ENCODE data around the gene RER1.

RER1 gene

DNA sequence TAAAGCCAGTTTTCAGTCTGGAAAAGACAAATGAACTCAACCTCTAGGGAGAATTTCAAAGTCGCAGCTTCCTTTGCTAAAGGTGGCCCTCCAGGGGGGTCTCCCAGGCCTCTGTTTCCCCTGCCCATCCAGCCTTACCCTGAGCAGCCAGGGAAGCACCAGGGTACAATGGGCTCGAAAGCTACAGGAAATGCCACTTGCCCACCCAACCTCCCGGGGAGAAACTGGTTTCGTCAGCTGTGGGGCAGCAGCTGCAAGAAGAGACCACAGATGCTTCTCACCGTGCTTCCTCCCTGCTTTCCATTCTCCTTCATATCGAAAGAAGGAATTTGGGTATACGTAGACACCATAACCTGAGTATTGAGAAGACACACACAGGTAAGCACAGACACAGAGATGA lies 2.0 kb upstream of the RER1 start:
- no peak for DNase-seq (ENCODE audit: low read depth)

DNA sequence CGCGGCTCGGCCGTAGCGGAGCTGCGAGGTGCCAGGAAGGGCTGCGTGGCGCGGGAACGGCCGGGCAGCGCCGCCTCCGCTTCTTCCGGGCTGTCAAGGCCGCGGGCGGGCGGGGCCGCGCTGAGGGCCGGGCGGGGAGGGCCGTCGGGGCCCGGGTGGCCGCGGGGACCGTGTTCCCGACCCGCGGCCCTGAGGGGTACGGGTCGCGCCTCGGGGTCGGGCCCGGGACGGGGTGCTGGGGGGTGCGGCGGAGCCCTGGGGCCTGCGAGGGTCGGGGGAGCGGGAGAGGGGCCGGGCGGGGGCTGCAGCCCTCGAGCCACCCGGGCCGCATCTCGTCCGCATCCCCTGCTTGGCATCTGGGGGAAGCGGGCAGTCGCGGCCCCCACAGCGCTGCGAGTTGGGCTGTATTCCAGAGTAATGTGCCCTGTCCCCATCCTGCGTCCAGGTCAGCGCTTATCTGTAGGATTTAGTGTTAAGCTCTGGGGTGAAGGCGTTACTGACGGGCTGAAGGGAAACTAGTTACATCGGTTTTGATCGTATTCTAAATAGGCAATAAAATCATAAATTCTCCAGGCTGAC lies 379 bp downstream of the RER1 start:
- DNase-seq (ENCODE audit: low read depth): no peak

DNA sequence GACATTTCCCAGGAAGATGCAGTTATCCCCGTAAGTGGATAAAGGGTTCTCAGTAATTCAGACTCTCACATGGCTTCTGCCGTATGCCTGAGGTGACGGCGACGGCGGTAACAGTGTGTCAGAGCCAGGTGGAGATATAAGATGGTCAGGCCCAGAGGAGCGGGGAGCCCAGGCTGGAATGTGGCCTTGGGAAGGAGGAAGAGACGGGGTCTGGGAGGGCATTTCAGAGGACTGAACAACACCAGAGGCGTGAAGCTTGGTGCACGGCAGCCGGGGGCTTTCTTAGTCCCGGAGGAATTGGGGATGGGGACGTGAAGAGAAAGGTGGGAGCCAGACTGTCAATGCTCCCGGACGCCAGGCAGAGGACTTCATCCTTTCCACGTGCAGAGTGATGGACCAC lies 1.0 kb downstream of the RER1 start:
- no peak for DNase-seq (ENCODE audit: low read depth)

DNA sequence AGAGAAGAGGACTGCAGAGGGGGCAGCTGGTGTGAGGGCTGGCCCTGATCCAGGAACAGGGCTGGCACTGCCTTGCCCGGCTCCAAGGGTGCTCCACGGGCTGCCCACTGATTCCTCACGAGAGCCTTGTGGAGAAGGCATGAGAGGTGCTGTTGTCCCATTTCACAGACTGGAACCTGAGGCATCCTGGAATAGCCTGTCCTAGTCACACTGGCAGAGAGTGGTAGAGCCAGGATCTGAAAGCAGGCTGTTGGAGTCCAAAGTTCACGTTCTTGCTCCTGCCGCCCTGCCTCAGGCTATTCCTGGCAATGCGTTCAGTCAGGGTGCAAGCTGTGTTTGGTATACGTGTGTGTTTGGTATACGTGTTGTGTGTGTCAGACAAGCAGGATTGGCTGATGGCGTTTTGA lies 1.8 kb downstream of the RER1 start:
- DNase-seq (ENCODE audit: low read depth): no peak

DNA sequence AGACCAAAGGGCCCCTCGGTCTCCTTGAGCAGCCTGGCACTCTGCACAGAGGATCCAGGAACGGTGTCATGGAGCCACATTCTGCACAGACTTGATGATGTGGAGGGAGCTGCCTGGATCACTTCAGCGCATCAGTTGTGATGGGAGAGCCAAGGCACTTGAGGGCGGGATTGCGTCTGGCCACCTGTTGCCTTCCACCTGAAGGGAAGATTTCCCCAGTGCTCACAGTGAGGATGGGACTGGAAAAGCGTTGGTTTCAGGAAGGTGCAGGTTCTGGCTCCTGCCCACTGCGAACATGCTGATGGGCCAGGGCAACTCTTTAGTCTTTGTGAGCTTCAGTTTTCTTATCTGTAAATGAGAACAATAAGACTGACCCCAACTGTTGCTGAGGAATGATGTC lies 2.6 kb downstream of the RER1 start:
- DNase-seq (ENCODE audit: low read depth): no peak

DNA sequence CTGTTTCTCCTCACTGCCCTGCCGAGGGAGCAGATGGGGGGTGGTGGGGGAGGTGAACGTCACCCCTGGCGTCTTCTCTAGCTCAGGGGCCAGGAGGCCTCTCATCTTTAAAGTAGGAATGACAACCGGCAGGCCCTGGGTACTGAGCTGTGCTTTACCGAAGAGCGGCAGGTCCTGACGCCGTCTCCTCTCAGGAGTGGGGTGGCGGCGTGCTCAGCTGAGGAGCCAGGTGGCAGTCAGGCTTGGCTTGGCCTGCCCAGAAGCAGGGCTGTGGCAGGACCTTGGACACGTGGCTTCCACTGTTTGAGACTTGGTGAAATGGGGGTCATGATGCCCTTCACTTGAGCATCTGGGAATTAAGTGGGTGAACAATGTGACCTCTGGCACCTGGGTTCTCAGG lies 3.1 kb downstream of the RER1 start:
- DNase-seq (ENCODE audit: low read depth): no peak

DNA sequence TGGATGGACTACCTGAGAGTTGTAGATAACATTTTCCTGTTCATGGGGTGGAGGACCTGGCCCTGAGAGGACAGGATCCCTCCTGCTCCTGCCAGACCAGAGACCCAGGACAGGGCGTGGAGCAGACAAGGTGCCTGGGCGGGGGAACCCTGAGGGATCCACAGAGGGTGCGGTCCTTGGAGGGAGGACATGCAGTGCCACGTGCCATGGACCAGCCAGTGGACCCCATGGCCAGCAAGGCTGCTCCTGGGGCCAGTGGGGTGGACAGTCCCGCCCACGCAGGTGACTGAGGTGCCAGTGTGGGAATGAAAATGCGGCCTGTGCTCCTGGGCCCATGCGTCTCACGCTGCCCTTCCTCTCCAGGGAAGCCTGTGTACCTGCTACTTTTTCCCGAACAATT lies 3.6 kb downstream of the RER1 start:
- no peak for DNase-seq (ENCODE audit: low read depth)

DNA sequence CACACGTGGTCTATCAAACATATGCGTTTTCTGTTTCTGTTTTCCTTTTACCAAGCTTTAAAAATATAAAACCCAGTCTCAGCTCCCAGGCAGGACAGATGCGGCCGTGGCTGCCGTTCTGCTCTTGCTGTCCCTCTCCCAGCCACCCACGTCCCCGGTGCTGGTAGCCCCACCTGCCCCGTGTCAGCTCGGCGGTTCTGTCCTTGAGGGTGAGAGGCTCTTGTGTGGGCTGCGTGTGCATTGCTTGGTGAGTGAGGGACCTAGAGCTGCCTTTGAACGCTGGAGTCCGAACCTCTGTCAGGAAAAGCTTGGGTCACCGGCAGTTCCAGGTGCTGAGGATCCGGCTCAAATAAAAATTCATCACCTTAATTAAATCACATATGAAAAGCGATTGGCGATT lies 4.4 kb downstream of the RER1 start:
- no peak for DNase-seq (ENCODE audit: low read depth)

DNA sequence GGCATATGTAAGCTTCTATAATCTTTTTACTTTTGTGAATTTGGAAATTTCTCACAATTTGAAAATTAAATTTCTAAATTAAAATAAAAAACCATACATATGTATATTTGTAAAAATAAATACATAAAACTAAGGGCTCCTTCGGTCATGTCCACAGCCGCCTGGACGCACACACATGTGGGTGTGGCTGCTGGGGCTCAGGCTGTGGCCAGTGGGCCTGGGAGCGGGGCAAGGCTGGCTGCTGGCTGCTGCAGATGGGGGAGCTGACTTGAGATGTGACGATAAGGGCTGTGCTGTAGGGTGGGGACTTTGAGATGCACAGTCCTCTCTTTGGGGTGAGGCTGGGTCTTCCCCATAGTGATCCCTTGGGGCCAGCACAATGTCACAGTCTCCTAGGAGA lies 4.8 kb downstream of the RER1 start:
- DNase-seq (ENCODE audit: low read depth): no peak

DNA sequence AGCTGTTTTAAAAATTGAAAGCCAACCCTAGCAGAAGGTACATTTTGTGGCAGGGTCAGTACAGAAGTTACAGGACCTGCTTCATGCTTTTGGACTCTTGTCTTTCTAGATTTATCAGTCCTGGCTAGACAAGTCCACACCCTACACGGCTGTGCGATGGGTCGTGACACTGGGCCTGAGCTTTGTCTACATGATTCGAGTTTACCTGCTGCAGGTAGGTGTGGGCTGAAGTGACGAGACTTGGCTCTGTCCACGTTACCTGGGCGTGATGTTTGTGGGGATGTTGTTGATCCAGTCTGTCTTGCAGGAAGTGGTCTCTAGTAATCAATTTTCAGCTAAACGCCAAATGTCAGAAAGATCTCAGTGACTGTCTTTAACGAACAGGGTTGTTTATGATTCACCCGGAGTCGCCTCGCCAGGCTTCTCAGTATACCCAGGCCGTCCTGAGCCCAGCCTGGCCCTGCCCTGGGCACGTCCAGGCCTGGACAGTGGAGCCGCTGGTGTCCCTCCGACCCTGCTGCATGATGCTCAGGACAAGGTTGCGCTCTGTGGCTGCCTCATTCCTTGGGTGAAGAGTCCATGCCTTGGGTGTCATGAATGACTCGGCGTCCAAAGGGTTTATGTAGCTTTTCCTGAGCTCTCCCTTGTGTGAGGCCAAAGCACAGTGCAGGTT lies 5.5 kb downstream of the RER1 start:
- no peak for DNase-seq (ENCODE audit: low read depth)

DNA sequence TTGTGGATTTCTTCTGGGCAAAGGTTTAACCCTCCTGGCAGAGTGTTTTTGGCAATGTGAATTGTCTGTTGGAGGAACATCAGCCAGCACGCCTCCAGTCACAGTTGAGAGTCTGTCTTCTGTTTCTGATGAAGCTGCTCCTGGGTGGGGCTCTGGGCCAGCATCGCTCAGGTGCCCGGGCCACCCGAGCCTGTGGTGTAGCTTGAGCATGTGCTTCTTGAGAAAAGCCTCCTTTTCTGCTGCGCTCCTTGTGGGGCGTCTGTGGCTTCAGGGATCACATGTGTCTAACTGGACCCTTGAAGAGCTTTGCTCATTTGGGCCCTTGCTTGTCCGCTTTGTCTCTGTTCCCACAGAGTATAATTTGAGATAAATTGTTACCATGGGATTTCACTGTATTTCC lies 7.2 kb downstream of the RER1 start:
- DNase-seq (ENCODE audit: low read depth): no peak

DNA sequence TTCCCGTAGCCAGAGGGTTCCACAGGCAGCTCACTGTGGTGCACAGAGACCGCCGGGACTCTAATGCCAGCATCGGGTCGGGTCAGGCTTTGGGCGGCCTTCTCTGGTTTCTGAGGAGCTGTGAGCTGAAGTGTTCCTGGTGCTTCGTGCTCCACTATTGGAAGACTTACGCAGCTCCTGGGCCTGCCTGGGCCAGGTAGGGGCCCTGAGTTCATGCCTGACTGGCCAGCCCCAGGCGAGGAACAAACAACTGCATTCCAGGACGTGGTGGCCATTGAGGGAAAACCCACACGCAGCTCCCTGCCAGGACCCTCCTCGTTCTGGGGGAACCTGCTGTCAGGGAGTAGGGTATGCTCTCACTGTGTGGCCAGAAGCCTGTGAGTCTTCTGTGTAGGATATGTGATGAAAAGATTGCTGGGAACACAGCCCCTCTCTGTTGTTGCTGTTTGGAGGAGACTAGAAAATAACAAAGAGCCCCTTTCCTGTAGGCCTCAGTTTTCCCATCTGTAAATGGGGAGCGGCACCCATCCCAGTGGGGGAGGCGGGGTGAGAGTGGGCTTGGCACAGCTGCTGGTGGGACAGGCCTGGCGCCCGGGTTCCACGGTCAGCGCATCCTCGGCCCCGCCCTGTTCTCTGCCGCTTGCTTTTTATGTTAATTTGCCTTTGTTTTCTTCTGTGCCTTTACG lies 8.4 kb downstream of the RER1 start:
- no peak for DNase-seq (ENCODE audit: low read depth)

DNA sequence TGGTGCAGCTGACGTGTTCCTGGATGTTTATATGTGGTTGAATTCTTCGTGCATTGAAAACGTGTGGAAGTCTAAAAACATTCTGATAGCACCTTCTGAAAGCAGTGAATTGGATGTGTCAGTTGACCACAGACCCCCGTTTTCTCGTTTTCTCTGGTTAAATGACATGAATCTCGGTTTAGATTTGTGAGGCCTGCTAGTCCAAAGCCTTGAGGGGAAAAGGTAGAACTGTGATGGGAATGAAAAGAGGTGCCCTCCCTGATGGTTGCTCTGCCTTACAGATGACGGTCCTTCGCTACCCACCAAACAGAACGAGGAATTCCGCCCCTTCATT lies 8.9 kb downstream of the RER1 start:
- DNase-seq (ENCODE audit: low read depth): no peak

DNA sequence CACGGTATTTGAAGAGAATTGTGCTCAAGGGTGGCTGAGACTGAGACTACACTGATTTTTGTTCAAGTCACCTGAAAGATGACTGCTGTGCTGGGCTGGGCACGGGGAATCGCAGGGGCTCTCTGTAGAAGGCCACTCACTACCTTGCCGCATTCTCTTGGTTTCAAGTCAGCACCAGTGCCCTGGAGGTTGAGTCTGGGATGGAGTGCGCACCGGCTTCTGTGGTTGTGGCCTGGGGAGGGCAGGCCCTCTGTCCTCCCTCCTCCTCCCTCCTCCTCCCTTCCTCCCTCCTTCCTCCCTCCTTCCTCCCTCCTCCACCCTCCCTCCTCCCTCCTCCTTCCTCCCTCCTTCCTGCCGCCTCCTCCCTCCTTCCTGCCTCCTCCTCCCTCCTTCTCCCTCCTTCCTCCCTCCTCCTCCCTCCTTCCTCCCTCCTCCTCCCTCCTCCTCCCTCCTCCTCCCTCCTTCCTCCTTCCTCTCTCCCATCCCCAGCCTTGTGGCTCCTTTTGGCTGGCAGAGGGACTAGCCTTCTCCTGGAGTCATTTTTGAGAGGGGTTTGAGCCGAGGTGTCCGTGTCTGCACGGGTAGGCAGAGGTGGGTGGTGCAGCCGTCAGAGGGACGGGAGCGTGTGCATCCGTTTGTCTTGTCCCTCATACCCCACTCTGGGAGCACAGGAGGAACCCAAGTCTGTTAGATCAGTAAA lies 9.5 kb downstream of the RER1 start:
- DNase-seq (ENCODE audit: low read depth): no peak

DNA sequence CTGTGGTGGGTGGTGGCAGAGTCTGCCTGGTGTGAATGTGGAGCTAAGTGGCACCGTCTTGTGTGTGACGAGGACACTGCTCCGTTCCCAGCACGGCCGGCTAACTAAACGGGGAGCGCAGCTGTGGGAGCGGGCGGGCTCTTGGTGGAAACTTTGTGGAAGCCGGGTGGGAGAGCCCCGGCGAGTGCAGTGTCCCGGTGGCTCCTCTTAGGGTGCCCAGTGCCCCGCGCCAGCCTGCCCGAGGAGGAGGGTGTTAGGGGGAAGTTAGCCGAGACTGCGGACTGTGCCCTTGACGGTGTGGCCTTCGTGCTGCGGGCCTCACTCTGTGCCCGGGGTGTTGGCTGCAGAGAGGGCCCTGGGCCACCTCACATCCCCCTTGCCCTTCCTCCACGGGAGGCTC lies 10.8 kb downstream of the RER1 start:
- DNase-seq (ENCODE audit: low read depth): no peak

DNA sequence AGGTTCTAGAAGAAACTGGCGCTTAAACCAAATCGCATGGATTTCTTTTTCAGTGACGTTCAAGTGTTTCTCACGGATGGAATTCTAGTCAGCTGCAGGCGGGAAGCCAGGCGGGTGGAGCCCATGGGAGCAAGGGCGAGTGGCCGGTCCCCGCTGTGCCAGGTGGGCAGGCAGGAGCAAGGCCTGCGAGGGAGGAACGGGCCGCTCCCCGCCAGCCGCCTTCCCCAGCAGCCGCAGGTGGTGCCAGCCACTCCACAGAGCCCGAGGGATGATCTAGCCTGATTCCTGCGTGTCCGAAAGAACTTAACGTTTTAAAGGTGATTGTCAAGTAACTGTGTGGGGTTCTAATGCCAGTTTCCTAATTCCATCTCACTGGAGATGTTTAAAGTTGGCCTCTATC lies 11.6 kb downstream of the RER1 start:
- no peak for DNase-seq (ENCODE audit: low read depth)

DNA sequence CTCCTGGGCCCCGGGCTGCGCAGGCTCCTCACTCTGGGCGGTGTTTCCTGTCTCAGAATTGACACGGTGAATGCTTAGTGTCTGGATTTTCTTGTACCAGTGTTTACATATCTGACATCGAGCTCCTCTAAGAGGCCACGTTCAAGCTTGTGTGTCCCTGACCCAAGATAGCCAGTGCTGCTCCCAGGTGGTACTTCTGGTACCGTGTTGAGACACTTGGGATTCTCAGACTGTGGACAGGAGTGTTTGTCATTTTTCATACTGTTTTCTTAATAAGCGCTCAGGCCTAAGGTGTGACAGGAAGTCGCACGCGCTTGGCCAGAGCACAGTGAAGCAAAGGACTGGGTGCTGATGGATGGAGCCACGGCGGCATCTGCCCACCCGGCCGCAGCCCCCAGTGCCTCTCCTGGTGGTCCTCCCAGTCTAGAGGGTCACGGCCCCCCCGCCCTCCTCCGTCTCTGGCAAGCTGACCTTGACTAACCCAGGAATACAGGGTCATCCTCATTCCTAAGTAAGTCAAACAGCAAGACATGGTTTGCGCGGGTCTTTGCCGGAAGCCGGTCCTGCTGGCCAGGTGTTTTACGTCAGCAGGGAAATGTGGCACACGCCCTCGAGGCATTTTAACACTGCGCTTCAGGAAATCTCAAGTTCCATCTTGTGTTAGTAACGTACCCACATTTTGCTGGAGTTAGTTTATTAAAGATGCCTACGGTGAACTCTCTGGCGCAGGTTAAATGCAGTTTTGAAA lies 12.7 kb downstream of the RER1 start:
- DNase-seq (ENCODE audit: low read depth): no peak

DNA sequence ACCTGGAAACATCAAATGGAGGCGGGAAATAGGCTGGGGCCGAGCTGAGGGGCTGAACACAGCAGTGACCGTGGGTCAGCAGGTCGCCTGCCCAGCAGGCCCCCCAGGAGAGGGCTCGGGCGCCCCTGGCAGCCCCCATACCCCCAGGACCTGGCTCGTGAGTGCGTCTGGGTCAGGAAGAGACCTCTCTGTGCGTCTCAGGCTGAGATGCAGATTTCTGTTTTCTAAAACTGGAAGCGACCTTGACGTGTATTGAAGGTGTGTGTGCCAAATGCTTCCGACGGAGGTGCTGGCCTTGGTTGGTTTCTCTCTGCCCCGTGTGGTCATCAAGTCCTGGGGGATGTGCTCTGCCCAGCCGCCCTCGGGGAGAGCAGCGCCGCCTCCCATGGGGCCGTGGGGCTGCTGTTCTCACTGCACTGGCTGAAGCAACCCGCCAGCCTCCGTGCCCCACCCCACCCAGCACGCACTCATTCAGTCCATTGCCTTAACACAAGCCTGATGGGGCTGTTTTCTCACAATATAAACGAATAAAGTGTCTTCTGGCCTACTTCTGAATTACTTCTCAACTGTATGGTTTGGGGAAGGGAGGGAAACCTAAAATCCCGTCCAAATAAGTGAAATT lies 13.4 kb downstream of the RER1 start:
- DNase-seq (ENCODE audit: low read depth): no peak

DNA sequence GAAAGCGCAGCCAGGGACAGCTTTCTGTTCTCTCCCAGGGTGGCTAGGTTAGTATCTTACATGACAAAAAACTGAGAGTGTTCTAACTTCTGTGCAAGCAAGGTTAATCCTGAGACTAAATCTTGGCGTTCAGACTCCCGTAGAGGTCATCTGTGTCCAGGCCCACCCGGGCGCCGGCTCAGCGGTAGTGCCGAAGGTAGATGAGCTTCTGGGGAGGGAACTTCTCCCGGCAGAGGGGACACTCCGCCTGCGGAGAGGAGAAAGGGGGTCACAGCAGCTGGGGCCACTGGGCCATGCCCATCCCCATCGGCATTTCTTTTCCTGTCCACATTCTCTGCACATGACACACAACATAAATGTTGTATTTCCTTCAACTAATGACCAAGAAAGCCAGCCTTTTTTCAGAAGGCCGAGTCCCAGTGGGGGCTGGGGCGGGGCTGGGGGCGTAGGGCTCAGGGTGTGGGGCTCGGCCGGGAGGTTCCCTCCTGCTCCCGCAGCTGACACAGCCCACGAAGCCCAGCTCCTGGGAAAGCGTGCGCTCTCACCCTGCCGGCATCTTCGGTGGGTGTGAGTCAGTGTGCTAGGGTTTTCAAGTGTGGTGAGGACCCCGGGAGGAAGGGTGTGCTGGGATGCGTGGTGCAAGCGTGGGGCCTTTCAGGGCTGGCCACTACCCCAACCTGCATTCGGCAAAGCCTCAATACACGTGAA lies 14.1 kb downstream of the RER1 start:
- DNase-seq (ENCODE audit: low read depth): no peak

DNA sequence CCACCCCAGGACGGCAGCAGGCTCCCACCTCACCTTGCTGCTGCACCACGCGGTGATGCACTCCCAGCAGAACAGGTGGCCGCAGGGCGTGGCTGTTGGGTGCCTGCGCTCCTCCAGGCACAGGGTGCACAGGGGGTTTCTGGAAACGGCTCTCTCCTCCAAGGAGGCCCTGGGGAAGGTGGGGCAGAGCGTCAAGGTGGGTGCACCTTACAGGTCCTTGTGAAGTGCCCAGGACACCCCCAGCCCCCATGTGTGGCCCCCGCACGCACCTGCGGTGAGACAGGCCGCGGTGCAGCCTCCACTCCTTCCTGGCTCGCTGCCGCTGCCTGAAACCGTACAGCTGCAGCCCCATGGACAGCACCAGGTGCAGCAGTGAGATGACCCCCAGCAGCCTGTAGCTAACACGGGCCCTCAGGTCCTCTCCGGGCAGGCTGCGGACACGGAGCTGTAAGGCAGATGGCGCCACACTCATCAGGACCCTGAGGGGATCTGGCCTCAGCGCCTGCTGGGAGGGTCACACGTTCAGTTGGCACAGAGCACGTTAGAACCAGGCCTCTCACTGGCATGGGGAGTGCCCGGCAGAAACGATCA lies 14.9 kb downstream of the RER1 start:
- no peak for DNase-seq (ENCODE audit: low read depth)
